Left forelimb (tissue), 1 donor: ENCODE data around the gene SPTBN5.
A peak's percentile ranks its signal among the peaks of the same experiment; 100 is the strongest.
"Not testable (repeated sequence)": the region's sequence is repeated elsewhere in the genome, so short reads cannot be mapped to it uniquely, and the experiment has no call there.

Experiments
- DNase-seq: peaks from one replicate; pipeline ENCODE4 v3.0.0-alpha.2; 2018; ENCODE audit warnings: low spot score

SPTBN5 gene

GRCh38 chr15:41847206-41847605, 46.6 kb downstream of the SPTBN5 start:
- DNase-seq = no peak

- no peak for DNase-seq
Measured at GRCh38 chr15:41844814-41845213, 49.0 kb downstream of the SPTBN5 start.

GRCh38 chr15:41843571-41843970, 50.3 kb downstream of the SPTBN5 start:
- no peak for DNase-seq

DNA sequence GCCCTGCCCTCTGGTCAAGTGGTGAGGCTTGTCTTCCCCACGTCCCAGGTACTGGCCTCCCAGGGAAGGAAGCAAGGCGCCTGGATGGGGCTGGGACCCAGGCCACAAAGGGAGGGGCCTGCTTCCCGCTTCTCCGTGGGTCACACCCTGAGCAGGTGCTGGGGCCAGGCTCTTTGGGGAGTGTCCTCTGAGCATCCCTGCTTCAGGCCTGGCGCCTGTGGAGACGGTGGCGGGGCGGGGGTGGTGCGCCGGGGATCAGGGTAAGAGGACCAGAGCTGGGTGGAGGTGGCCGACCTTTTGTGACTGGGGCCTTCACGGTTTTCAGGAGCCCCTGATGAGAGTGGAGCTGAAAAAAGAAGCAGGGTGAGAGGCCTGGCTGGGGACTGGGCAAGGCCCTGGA, 51.6 kb downstream of the SPTBN5 start:
- no peak for DNase-seq

- DNase-seq = no peak
Measured at GRCh38 chr15:41841131-41841530, 52.7 kb downstream of the SPTBN5 start.

GRCh38 chr15:41840673-41841072, 53.2 kb downstream of the SPTBN5 start:
- DNase-seq = no peak

- no peak for DNase-seq
Measured at GRCh38 chr15:41839781-41840491, 53.9 kb downstream of the SPTBN5 start.

- DNase-seq = no peak
Measured at GRCh38 chr15:41838400-41838897, 55.4 kb downstream of the SPTBN5 start, which contains the start of gene PLA2G4B. TSS of gene PLA2G4B (plus strand) at chr15:41838847. CDS start at chr15:41838914, 67 bp downstream.

DNA sequence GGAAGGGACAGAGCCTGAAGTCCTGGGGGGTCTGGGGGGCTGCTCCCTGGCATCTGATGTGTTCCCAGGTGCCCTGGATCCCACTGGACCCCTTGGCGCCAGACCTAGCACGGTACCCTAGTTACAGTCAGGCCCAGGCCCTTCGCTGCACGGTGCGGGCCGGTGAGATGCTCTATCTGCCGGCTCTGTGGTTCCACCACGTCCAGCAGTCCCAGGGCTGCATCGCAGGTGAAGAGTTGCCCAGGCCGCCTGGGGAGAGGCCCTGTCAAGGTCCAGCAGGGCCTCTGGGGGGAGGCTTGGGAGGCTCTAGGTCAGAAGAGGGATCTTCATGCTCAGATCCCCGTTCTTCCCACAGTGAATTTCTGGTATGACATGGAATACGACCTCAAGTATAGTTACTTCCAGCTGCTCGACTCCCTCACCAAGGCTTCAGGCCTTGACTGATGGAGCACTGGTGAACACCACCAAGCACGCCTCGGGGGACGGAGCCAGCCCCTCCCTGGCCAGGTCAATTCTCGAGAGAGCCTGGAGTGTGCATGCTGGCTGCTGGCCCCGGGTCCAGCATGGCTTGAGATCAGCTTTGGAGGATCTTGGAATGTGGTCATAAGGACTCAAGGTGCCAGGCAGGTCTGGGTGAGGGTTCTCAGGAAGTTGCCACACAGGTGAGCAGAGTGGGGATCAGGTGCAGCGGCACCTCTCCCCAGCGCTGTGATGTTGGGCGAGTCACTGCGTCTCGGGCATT, 57.0 kb downstream of the SPTBN5 start:
- no peak for DNase-seq

DNA sequence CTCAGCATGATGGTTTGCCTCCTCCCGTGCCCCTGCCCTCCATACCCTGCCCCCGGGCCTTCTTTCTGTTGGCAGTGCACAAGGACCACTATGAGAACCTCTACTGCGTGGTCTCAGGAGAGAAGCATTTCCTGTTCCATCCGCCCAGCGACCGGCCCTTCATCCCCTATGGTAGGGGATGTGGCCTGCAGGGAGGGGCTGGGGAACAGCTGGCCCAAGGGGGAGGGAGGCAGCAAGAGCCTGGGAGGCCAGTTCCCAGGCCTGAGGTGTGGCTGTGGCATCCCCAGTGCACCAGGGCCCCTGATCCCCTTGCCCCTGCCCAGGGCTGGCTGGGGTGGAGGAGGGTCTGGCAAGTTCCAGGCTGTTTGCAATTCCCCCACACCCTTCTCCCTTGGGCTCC, 57.8 kb downstream of the SPTBN5 start:
- no peak for DNase-seq

GRCh38 chr15:41834096-41834495, 59.8 kb downstream of the SPTBN5 start:
- no peak for DNase-seq

DNA sequence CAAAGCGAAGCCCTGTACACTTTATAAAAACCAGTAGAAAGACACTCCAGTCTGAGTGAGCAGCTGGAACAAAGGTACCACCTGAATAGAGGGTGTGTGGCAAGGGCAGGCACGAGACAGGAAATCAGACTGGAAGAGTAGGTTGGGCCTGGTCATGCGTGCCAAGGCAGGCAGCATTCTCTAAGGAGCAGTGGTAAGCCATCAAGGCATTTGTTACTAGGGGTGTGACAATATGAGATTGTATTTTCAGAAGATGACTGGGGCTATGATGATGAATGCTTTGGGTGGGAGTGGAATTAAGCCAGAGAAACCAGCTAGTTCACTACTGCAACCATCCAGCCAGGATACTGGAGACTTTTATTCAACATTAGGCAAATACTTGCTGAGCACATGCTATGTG, 61.0 kb downstream of the SPTBN5 start:
- DNase-seq = no peak

DNA sequence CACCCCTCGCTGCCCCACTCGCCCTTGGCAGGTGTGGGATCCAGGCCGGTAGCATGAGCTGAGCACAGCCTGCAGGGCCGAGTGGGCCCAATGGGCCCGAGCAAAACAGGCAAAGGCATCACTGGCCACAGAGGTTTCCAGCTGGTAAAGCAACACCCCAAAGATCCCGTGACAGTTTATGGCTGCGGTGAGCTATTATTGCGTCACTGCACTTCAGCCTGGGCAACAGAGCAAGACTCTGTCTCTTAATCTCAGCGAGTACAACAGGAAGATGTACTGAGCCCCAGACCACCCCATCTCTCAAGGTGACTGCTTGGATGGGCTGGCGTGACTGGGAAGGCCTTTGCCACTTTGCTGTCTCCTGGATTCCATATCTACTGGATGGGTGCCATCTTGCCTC, 61.6 kb downstream of the SPTBN5 start:
- no peak for DNase-seq

DNA sequence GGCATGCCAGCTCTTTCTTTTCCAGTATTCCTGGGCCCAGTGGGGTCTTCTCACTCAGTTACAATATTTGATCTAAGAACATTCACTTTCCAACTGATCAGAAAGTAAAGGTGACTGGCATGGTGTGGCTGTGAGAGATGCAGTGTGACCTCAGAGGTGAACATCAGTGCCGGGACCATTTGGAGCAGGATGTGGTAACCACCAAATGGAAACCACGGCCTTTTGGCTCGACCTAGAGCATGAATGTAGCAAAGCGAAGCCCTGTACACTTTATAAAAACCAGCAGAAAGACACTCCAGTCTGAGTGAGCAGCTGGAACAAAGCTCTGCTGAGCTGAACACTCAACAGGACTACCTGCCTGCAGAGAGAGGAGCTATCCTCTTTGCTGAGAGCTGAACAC, 62.6 kb downstream of the SPTBN5 start:
- not testable (repeated sequence) for DNase-seq

DNA sequence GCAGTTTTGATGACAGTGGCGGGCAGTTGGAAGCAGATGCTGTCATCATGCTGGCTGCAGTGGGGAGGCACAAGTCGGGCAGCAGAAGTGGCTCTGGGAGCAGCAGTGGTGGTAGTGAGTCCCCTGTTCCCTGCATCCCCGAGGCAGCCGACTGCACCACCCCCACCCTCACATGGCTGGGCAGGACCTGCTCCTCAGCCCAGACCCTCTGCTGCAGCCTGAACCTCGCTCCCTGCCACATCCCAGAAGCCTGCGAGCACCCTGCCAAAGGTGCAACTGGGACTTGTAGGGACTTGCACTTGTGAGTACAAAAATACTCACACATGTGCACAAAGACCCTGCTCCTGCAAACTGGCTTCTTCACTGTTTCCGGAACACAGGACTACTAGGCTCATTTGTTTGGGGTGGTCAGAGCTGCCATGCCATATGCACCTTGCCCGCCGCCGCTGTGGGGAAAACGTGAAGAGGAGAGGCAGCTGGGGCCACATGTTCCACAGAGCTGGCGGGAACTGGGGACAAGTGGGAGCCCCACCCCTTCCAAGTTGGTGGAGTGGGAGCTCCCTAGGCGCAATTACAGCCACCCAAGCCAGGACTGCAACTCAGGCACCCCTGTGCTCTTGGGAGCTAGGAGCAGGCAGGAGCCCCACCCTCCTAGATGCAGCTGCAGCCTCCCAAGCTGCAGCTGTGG, 63.8 kb downstream of the SPTBN5 start:
- DNase-seq = no peak

- DNase-seq = no peak
Measured at GRCh38 chr15:41828807-41829141, 65.1 kb downstream of the SPTBN5 start.

DNA sequence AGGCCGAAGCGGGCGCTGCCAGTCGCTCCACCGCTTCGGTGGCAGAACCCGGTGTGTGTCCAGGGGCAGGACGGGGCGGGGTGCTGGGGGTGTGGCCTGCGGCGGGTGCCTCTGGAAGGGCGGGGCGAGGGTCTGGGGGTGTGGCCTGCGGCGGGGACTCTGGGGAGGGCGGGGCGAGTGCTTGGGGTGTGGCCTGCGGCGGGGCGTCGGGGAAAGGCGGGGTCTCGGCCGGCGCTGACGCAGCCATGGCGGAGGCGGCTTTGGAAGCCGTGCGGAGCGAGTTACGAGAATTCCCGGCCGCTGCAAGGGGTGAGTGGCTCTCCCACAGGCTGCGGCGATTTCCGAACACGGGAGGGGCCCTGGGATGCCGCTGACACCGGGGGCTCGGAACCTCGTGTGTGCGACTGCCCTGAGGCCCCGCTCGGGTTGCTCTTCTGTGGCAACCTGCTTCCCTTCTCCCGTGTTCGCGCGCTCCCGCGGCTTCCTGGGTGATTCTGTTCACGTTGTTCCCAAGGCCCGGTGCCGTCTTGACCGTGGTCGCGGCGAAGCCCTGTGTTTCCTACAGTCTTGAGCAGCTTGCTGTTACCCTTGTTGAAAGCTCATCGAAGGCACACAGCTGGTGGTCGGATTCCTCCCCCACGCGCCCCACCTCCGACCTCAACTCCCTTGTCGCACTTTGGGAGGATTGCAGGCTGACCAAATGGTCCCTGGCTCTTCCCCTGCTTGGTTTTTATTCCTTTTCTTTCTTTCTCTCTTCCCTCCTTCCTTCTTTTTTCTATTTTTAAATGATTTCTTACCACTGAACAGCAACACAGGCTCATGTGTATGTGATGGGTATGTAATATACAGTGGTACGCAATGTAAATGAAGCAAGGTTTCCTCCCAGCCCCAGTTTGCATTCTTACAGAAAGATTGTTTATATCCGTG, 65.7 kb downstream of the SPTBN5 start, which contains the start of gene JMJD7:
Gene JMJD7 (plus strand): TSS at position 213 of the 927 bp plus-strand sequence. CDS start 33 bp downstream, at position 246.
- peak; percentile 98 for DNase-seq

GRCh38 chr15:41827290-41827879, 66.5 kb downstream of the SPTBN5 start:
- no peak for DNase-seq

DNA sequence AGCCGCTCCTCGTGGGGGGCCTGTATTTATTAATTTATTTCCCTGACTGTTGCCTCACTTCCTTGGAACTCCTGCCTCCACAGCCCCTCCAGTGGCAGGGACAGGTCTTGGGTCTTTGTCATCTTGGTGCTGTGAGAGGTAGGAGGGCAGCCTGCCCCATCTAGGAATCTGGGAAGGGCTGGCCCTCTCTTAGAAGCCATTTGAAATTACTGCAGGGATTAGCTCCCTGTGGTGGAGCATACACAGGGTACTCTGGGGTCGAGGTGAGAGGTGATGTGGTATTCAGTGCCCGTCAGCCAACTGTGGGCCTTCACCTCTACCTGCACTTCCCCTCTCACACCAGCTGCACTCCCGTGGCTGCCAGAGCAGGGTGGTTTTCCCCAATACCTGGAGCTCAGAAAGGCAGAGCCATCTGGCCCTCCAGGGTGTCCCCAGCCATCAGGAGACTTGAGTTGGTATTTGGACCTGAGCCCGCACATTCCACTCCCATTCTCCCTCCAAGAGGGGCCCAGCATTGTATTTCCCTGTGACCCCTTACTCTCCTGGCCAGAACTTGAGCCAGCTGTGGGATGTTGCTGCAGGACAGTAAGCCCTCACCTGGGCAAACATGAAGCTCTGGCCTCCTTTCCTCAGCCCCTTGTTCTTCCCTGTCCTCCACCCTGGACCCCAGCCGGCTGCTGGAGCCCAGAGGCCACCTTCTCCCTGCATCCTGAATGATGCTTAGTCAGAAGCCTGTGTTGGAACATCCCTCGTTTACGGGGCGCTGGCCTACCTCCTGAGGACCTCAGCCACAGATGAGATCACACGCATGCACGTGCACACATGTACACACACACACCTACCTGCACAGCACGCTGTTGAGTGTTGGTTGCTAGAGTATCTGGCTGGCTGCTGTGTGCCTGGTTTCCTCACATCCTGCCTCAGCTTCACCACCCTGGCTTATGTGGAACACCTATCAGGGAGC, 68.0 kb downstream of the SPTBN5 start:
- no peak for DNase-seq

DNA sequence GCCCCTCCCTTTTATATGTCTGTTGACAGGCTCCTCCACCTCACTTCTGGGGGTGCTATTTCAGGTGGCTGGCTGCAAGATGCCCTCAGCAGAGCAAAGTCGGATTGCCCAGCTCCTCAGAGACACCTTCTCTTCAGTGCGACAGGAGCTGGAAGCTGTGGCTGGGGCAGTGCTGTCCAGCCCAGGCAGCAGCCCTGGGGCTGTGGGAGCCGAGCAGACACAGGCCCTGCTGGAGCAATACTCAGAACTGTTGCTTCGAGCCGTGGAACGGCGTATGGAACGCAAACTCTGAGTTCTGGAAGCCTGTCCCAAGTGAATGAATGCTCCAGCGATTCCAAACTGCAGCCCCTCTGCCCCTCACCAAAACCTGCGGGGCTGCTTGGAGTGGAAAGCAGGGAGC, 68.7 kb downstream of the SPTBN5 start:
- no peak for DNase-seq
